H1 (cell line): ENCODE measurements around the gene ATP6V1E1. TPM values are rescaled to one million over a fixed set of nuclear protein-coding genes. Genes with fewer than 3 reads are reported as not detected.

Experiments used
- POLR2A ChIP-seq, 2 experiments: IDR thresholded peaks; 1 replicate in 1 of 2; 2 replicates in 1 of 2; pipeline ENCODE4 v1.6.1; 2011; ENCODE audit warnings: low read depth in 2 of 2, low read length in 2 of 2, mild to moderate bottlenecking in 2 of 2; ENCODE audit errors: control extremely low read depth in 1 of 2
- POLR2AphosphoS5 ChIP-seq: IDR thresholded peaks from 2 replicates; pipeline ENCODE4 v1.6.1; 2011; ENCODE audit warnings: low read depth, low read length
- TEAD4 ChIP-seq: IDR thresholded peaks from 2 replicates; pipeline ENCODE4 v1.6.1; 2012; ENCODE audit warnings: low read depth, low read length, inconsistent platforms, mixed read lengths
- polyA plus RNA-seq, 7 experiments: library from polyadenylated mRNA; depleted of rRNA in 3 of 7; stranded (reverse) in 5 of 7; unstranded in 2 of 7; fragments of >200 nt in 5 of 7; fragments of 200-250 nt in 2 of 7; gene quantifications; 1 replicate in 5 of 7; 2 replicates in 1 of 7; 4 replicates in 1 of 7; pipeline versions ENCODE4 v1.2.1 to v1.2.3, GENCODE V29; 2011 to 2013; ENCODE audit warnings: missing spikeins in 2 of 7, mixed read lengths in 2 of 7
- total RNA-seq: library from RNA; stranded (reverse); fragmentation: NEBNext Ultra II Directional; extraction: Animal tissue kit (Norgen Biotek cat#: 25700); gene quantifications from 2 replicates; pipeline ENCODE4 v1.2.1, GENCODE V29; 2021
- TF ChIP-seq, protein P1 (sequence below): IDR thresholded peaks from 2 replicates; pipeline ENCODE4 v1.6.1; 2012; ENCODE audit warnings: low read length, inconsistent platforms

The ATP6V1E1 gene
- total and polyA plus RNA-seq, 2 of the 8 experiments (the other 6 are each of a cell fraction or from before 2014, with no cell fraction given) = 80.4 to 88.1 TPM

DNA sequence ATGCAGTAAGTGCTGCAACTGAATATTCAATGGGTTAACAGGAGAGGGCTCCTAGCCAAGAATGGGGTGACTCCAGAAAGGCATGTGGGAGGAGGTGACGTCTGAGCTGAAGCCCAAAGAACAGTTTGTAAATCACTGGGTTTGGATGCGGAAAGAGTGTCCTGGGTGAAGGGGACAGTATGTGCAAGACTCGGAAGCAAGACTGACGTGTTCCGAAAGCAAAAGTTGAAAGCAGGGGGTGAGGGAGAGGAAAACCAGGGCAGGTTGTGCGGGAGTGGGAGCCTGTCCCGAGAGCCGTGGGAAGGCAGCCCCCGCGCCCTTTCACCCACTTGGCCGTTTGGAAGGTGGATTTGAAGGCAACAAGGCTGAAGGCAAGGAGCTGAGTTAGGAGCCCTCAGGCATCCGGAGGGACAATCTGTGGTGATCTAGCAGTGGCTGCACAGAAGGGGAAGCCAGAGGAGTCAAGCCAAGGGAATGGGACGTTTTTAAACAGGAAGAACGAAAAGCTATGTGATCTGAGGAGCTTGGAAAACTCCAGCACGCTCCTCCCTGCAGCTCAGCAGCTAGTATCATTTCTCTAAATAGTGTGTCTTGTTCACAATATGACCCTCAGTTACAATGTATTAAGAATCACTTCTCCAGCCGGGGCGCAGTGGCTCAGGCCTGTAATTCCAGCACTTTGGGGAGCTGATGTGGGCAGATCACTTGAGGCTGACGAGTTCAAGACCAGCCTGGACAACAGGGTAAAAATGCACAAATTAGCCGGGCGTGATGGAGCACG, 57.5 kb downstream of the ATP6V1E1 start (continued):
- no peak for TF ChIP-seq POLR2AphosphoS5
- TF ChIP-seq, protein P1, sequence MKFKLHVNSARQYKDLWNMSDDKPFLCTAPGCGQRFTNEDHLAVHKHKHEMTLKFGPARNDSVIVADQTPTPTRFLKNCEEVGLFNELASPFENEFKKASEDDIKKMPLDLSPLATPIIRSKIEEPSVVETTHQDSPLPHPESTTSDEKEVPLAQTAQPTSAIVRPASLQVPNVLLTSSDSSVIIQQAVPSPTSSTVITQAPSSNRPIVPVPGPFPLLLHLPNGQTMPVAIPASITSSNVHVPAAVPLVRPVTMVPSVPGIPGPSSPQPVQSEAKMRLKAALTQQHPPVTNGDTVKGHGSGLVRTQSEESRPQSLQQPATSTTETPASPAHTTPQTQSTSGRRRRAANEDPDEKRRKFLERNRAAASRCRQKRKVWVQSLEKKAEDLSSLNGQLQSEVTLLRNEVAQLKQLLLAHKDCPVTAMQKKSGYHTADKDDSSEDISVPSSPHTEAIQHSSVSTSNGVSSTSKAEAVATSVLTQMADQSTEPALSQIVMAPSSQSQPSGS = no peak
- no peak for TF ChIP-seq TEAD4
- TF ChIP-seq POLR2A (IDR thresholded peaks at IDR 0.05; ENCODE audit: control extremely low read depth in 1 of 2, low read depth in 2 of 2, low read length in 2 of 2) = no peak
